Suprapubic skin (tissue), 4 donors: Measurements from ENCODE around the gene SLC25A3. TPM values are rescaled to one million over a fixed set of nuclear protein-coding genes. Genes with fewer than 3 reads are reported as not detected.
"Not testable (repeated sequence)": the region's sequence is repeated elsewhere in the genome, so short reads cannot be mapped to it uniquely, and the experiment has no call there.

ENCODE experiments used
- DNase-seq, 2 donors: peaks; one replicate each; pipeline ENCODE4 v3.0.0-alpha.2; 2019; ENCODE audit warnings: low spot score in 2 of 2
- H3K27ac ChIP-seq: fragments of 200-600 bp; sonication (generic); one replicate; pipeline ENCODE4 v1.5.1; 2019
- H3K27me3 ChIP-seq: fragments of 200-600 bp; sonication (generic); one replicate; pipeline ENCODE4 v1.5.1; 2019
- H3K36me3 ChIP-seq: fragments of 200-600 bp; sonication (generic); one replicate; pipeline ENCODE4 v1.5.1; 2019
- H3K4me1 ChIP-seq: fragments of 200-600 bp; sonication (generic); one replicate; pipeline ENCODE4 v1.5.1; 2019
- H3K4me3 ChIP-seq: fragments of 200-600 bp; sonication (generic); one replicate; pipeline ENCODE4 v1.5.1; 2019; ENCODE audit warnings: mild to moderate bottlenecking
- H3K9me3 ChIP-seq: fragments of 200-600 bp; sonication (generic); one replicate; pipeline ENCODE4 v1.5.1; 2019
- EP300 ChIP-seq: sonication (generic); formaldehyde crosslinking; IDR thresholded peaks from one replicate; pipeline ENCODE4 v1.6.1; 2017; ENCODE audit warnings: antibody characterized with exemption
- POLR2A ChIP-seq, 2 donors: fragments of 450-650 bp; IDR thresholded peaks; one replicate each; pipeline ENCODE4 v1.6.1; 2017; ENCODE audit warnings: antibody characterized with exemption in 2 of 2, mild to moderate bottlenecking in 2 of 2, moderate library complexity in 2 of 2
- POLR2AphosphoS5 ChIP-seq, 3 donors: sonication (generic); formaldehyde crosslinking; IDR thresholded peaks; one replicate each; pipeline ENCODE4 v1.6.1; 2017; ENCODE audit warnings: antibody characterized with exemption in 3 of 3
- WGBS: methylation state at CpG from one replicate; pipeline ENCODE4 v1.1.5; 2018; 5-methylcytosine and 5-hydroxymethylcytosine counted together
- total RNA-seq, 4 donors: library from RNA; depleted of rRNA; stranded (reverse); fragments of >200 nt; gene quantifications; one replicate each; pipeline ENCODE4 v1.1.0, GENCODE V29; 2016
- TF ChIP-seq, protein P1 (sequence below), 2 donors: fragments of 200-600 bp in 1 of 2; fragments of 450-650 bp in 1 of 2; sonication (generic) in 1 of 2; IDR thresholded peaks; one replicate each; pipeline ENCODE4 v1.5.1; 2016 to 2019; ENCODE audit warnings: antibody characterized with exemption in 2 of 2, mild to moderate bottlenecking in 1 of 2, moderate library complexity in 1 of 2

The SLC25A3 gene
- total RNA-seq, 4 donors from 2014 or later: 375 to 558 (median 498) TPM

DNA sequence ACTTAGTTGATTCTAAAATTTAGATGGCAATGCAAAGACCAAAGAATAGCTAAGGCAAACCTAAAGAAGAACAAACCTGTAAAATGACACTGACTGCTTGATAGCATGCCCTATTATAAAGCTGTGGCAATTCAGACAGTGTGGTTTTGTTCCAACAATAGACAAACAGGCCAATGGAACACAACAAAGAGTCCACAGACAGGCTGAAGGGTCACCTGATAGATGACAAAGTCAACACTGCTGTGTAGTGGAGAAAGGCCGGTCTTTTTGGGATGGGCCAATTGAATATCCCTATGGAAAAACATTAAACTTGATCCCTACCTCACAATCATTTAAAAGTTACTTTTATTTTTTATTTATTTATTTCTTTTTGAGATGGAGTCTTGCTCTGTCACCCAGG is 33.8 kb upstream of the SLC25A3 start:
- Histone ChIP-seq H3K9me3 (no peaks in the 10 kb centered on the region), H3K4me3 (no peak overlapping the region), H3K4me1 (no peaks in the 10 kb centered on the region), H3K36me3 (no peaks in the 10 kb centered on the region), H3K27ac (no peak overlapping the region), H3K27me3 (no peaks in the 10 kb centered on the region)
- WGBS: 91% methylated on average over 1 of the region's 1 CpG
- no peak for DNase-seq
- TF ChIP-seq EP300 (no peak), POLR2AphosphoS5 (IDR thresholded peaks at IDR 0.05) (no peak), POLR2A (IDR thresholded peaks at IDR 0.05) (no peak)
- TF ChIP-seq, protein P1, sequence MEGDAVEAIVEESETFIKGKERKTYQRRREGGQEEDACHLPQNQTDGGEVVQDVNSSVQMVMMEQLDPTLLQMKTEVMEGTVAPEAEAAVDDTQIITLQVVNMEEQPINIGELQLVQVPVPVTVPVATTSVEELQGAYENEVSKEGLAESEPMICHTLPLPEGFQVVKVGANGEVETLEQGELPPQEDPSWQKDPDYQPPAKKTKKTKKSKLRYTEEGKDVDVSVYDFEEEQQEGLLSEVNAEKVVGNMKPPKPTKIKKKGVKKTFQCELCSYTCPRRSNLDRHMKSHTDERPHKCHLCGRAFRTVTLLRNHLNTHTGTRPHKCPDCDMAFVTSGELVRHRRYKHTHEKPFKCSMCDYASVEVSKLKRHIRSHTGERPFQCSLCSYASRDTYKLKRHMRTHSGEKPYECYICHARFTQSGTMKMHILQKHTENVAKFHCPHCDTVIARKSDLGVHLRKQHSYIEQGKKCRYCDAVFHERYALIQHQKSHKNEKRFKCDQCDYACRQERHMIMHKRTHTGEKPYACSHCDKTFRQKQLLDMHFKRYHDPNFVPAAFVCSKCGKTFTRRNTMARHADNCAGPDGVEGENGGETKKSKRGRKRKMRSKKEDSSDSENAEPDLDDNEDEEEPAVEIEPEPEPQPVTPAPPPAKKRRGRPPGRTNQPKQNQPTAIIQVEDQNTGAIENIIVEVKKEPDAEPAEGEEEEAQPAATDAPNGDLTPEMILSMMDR (IDR thresholded peaks at IDR 0.05): no peak

DNA sequence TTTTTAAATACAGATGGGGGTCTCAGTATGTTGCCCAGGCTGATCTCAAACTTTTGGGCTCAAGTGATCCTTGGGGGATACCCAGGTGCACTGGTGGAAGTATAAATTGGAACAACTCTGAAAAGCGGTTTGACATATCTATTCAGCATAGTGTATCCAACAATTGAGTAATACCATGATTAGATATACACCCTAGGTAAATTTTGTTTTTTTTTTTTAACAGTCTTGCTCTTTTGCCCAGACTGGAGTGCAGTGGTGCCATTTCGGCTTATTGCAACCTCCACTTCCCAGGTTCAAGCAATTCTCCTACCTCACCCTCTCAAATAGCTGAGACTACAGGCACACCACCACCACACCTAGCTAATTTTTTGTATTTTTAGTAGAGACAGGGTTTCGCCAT is 31.6 kb upstream of the SLC25A3 start:
- Histone ChIP-seq H3K4me1 (no peaks in the 10 kb centered on the region), H3K4me3 (no peak overlapping the region), H3K27ac (no peak overlapping the region), H3K27me3 (no peaks in the 10 kb centered on the region), H3K9me3 (no peaks in the 10 kb centered on the region), H3K36me3 (no peaks in the 10 kb centered on the region)
- no peak for DNase-seq
- WGBS: 94% methylated on average over 3 of the region's 3 CpGs
- TF ChIP-seq, protein P1 (IDR thresholded peaks at IDR 0.05): no peak

DNA sequence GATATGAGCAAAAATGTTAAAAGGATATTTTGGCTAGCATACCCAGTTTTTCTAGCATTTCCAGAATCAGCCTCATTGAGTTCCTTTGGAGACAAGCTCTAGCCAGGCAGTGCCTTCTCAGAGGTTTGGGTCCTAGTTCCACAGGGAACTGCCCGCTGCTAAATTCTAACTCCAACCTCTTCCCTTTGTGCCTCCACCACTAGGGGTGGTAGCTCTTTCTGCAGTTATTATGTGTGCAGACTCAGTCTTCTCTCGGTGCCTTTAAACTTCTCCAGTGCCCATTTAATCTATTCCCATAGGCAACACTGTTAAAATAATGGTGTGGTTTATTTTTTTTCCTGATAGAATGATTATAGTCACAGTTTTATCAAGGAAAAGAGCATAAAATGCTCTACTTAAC is 21.5 kb upstream of the SLC25A3 start:
- H3K4me3 ChIP-seq: no peak overlapping the region
- no peaks in the 10 kb centered on the region for H3K27me3 ChIP-seq
- no peak for DNase-seq
- H3K36me3 ChIP-seq: no peaks in the 10 kb centered on the region
- H3K9me3 ChIP-seq: no peaks in the 10 kb centered on the region
- WGBS: 72% methylated on average over 2 of the region's 2 CpGs
- no peak for TF ChIP-seq POLR2AphosphoS5 (IDR thresholded peaks at IDR 0.05)
- TF ChIP-seq, protein P1 (IDR thresholded peaks at IDR 0.05): no peak
- TF ChIP-seq EP300: no peak
- TF ChIP-seq POLR2A (IDR thresholded peaks at IDR 0.05): no peak
- no peak overlapping the region for H3K27ac ChIP-seq
- H3K4me1 ChIP-seq: no peaks in the 10 kb centered on the region

DNA sequence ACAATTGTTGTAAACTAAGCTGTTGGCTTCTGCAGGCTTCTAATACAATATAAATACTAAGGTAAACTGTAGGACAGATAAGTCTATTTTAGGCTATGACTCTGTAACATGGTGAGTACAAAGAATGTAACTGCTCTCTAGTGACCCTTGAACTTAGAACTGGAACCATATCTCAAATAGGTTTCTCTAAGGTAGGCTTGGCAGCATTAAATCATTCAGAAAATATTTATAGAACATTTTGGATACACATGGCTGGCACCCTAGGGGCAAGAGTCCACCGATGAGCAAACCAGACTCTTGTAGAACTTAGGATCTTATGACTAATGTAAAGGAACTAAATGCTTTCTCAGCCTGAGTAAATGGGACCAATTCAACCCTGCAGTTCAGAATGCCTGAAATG is 19.4 kb upstream of the SLC25A3 start:
- no peak overlapping the region for H3K27ac ChIP-seq
- no peak overlapping the region for H3K4me3 ChIP-seq
- no peak for DNase-seq
- 81% methylated on average over 1 of the region's 1 CpG for WGBS
- no peaks in the 10 kb centered on the region for H3K27me3 ChIP-seq
- no peaks in the 10 kb centered on the region for H3K4me1 ChIP-seq
- TF ChIP-seq EP300: no peak
- TF ChIP-seq, protein P1 (IDR thresholded peaks at IDR 0.05): no peak
- TF ChIP-seq POLR2AphosphoS5 (IDR thresholded peaks at IDR 0.05): no peak
- TF ChIP-seq POLR2A (IDR thresholded peaks at IDR 0.05): no peak
- H3K9me3 ChIP-seq: no peaks in the 10 kb centered on the region
- H3K36me3 ChIP-seq: no peaks in the 10 kb centered on the region

DNA sequence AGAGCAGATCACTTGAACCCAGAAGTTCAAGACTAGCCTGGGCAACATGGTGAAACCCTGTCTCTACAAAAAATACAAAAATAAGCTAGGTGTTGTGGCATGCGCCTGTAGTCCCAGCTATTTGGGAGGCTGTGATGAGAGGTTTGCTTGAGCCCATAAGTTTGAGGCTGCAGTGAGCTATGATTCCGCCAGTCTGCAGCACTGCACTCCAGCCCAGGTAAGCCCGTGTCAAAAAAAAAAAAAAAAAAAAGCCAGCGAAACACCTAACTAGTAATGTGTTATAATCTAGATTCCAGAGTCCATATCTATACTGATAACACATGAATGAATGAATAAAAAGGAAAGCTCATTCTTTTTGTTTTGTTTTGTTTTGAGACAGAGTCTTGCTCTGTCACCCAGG is 18.5 kb upstream of the SLC25A3 start:
- 94% methylated on average over 4 of the region's 4 CpGs for WGBS
- no peaks in the 10 kb centered on the region for H3K36me3 ChIP-seq
- H3K4me3 ChIP-seq: no peak overlapping the region
- H3K4me1 ChIP-seq: no peaks in the 10 kb centered on the region
- TF ChIP-seq POLR2AphosphoS5 (IDR thresholded peaks at IDR 0.05) (no peak), POLR2A (IDR thresholded peaks at IDR 0.05) (no peak), EP300 (no peak)
- TF ChIP-seq, protein P1 (IDR thresholded peaks at IDR 0.05): no peak
- H3K27ac ChIP-seq: no peak overlapping the region
- no peaks in the 10 kb centered on the region for H3K27me3 ChIP-seq
- no peaks in the 10 kb centered on the region for H3K9me3 ChIP-seq
- DNase-seq: no peak

DNA sequence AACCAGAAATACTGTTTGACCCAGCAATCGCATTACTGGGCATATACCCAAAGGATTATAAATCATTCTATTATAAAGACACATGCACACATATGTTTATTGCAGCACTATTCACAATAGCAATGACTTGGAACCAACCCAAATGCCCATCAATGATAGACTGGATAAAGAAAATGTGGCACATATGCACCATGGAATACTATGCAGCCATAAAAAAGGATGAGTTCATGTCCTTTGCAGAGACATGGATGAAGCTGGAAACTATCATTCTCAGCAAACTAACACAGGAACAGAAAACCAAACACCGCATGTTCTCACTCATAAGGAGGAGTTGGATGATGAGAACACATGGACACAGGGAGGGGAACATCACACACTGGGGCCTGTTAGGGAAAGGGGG is 16.7 kb upstream of the SLC25A3 start:
- H3K4me1 ChIP-seq, H3K9me3 ChIP-seq, DNase-seq, H3K36me3 ChIP-seq, H3K27ac ChIP-seq, H3K4me3 ChIP-seq, H3K27me3 ChIP-seq: not testable (repeated sequence)
- 93% methylated on average over 2 of the region's 2 CpGs for WGBS
